SHP77 treated with DMSO at 0.1 percent for 48 hours (cell line): ENCODE results near the gene ACSL5.
A peak's percentile ranks its signal among the peaks of the same experiment; 100 is the strongest.

Experiments used
- DNase-seq: peaks from one replicate; lab custom pipeline; 2025; lab: John Stamatoyannopoulos, UW

The ACSL5 gene

DNA sequence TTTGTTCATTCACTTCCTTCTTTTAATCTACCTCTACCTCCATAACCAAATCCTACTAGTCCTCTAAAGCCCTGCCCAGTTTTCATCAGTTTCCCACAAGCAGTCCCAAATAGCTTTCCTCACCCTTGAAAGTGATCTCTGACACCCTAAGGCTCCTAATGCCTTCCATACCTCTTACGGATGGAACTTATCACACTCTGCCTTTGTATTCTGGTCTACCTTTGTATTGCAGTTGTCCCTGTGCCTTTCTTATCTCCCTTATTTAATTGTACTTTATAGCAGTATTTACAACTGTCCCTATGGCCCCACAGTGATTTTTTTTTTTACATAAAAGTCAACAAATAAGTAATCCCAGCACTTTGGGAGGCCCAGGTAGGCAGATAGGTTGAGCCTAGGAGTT lies 33.8 kb downstream of the ACSL5 start:
- DNase-seq: no peak

DNA sequence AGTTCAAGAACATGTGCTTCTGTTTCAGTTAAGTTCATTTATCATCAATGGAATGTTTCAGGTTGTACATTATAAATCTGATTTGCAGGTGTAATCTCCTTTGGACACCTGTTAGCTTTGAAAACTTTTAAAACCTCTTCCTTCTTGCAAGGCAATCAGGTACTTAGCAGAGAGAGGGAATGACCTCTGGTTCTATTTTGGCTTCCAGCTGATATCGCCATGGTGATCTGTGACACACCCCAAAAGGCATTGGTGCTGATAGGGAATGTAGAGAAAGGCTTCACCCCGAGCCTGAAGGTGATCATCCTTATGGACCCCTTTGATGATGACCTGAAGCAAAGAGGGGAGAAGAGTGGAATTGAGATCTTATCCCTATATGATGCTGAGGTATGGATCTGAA lies 35.4 kb downstream of the ACSL5 start:
- no peak for DNase-seq

DNA sequence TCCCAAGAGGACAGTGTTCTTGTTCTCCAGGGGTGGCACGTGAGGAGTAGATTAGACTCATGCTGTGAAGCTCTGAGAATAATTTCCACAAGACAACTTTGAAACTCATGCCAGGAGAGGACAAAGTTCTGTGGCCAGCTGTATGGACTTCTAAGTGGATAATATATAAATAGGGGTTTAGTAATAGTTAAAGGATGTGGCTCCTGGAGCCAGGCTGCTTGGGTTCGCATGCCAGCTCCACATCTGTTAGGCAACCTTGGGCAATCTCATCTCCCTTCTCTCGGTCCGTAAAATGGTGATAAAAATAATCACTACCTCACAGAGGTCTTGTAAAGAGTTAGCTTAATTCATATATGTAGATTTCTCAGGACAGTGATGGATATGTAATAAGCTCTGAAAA lies 35.8 kb downstream of the ACSL5 start:
- no peak for DNase-seq

DNA sequence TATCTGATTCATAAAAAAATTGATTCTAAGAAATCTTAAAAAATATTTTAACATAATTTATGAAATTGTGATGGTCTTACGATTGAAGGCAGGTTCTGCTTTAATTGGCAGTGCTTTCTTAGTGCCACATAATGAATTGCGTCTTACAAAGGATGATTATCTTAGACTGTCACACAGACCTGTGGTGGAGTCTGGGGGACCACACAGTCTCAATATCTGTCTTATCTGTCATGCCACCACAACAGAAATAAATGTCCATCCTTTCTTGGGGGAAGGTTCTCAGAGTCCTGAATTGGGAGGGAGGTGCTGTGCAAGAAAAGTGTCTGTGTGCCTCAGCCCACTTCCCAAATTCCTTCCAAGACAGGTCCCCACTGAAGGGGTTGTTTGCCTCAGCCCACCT lies 38.8 kb downstream of the ACSL5 start:
- no peak for DNase-seq

DNA sequence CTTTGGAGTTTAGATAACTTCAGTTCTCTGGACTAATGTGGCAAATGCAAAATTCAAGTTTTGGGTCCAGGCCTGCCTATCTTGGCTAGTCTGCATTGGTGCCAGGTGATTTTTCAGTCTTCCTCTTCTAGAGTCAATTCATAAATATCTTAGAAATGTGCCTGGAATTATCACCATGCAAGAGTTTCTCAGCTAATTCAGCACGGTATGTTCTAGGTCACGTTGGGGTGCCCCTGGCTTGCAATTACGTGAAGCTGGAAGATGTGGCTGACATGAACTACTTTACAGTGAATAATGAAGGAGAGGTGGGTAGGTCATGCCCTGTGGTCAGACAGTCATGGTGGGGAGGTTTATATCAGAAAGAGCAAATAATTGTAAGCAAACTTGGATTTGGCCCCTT lies 47.8 kb downstream of the ACSL5 start:
- DNase-seq: no peak

DNA sequence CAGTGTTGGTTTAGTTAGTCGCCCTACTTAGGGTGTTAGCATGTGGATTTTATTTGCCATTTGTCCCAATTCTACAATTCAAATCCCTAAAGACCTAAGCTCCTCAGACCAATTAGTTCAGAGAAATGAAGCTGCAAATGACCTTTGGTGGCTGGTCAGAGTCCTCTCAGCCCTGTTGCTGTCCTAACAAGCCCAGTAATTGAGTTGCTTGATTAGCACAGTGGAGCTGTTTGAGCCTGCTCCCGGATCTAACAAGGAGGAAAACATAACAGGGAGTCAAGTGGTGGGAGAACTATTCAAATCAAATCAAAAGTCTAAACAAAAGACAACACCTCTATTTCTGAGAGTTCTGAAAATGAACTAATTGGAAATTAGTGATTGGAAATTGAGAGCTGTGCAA lies 50.7 kb downstream of the ACSL5 start:
- DNase-seq: no peak

DNA sequence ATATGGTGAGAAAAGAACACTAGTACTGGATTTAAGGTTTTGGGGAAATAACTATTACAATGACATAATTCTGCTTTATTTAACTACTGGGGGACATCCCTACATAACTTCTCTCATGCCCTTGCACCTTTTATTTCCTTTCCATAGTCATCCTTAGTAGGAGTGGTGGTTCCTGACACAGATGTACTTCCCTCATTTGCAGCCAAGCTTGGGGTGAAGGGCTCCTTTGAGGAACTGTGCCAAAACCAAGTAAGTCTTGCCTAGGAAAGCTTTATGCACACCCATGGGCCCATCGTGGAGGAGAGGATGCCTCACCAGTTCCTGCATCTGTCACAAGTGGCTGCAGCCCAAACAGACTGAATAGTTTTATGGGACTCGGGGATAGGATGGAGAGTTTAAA lies 52.2 kb downstream of the ACSL5 start:
- DNase-seq: no peak

DNA sequence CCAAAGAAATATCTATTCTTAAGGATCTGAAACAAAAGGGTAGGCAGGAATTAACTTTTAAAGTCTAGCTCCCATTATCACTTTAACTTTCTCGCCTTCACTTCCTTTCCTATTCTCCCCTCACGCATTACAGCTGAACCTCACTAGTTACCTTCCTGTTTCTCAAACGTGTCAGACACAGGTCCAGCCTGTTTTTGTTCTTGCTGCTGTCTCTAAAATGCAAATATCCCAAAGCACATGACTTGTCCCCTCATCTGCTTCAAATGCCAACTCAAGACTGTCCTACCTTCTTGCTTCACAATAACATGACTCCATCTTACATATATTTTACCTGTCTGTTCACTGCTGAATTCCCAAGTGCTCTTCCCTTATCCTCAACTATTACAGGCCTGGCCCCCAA lies 55.2 kb downstream of the ACSL5 start:
- no peak for DNase-seq

DNA sequence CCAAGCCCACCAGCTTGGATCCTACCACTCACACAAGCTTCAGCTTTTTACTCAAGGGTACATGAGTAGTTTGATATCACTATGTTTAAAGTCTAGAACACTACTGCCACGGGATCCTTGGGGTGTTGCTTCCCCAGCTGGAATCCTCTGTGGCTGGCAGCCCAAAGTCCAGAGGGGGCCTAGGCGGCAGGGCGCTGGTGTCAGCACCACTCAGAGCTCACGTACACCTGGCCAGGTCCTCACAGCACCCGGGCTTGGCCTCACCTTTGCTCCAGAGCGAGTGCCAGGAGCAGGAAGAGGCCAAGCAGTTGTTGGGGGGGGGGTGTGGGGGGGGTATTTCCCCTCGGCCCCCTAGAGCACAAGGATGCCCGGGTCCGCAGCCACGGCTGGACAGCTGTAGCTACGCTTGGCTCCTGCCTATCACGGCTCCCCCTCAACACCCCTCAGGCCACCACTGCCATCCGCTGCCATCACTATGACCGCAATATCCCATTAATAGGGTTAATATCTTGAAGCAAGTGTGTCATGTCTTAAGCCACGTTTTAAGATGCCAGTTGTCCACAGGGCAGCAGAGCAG lies 55.8 kb downstream of the ACSL5 start:
- no peak for DNase-seq

DNA sequence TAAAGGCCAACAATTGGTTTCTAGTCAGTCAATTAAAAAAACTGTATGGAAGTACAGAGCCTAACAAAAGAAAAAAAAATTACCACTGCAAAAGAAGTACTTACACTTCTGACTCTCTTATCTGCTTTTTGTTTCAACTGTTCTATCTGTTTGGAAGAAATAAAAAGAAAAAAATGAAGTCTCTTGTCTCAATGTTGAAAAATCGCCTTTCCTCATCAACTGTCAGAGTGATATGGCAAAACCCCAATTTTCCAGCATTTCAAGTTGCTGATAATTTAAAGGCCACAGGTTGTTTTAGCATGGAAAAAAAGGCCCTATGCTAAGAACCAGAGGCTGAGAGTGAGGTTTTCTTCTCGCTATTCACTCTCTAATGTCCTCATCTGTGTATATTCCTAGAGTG lies 59.2 kb downstream of the ACSL5 start:
- no peak for DNase-seq

DNA sequence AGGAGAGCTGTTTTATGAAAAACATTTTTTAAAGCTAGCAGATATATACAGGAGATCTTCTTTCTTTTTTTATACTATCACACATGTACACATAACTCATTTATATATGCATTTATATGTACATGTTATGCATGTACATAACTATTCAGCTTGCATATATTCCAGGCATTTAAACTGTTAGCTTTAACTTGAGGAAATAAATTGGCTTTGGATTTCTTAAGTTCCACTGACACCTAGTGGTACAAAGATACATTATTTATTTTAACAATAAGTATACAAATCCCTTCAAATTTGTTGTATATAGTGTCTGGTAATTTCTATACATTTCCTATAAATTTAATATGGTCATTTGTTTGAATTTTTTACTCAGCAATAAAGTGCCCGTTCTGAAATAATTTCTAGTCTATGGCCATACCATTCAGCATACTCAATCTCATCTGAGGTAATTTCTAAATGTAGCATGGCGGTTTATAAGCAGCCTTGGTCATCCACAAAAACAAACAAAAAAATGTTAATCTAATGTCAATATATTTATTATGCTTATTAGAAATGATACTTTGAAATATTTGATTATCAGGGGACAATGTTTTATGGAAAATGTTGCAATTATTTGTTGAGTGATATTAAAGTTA lies 61.2 kb downstream of the ACSL5 start:
- no peak for DNase-seq

DNA sequence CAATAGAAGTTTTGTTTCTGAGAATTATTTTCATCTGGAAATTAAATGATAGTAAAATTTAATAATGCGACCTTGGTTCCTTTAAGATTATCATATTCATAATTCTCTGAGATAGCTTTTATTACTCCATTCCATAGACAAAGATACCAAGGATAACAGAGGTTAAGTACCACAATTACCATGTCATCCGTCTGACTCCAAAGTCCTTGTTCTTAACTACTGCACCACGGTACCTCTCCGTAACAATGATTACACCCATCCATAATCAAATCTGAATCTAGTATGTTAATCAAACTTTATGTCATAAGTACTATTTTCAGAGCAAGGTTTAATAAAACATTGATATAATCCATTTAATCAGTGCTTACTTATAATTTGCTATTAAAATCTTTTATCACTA lies 64.4 kb downstream of the ACSL5 start:
- DNase-seq: no peak

DNA sequence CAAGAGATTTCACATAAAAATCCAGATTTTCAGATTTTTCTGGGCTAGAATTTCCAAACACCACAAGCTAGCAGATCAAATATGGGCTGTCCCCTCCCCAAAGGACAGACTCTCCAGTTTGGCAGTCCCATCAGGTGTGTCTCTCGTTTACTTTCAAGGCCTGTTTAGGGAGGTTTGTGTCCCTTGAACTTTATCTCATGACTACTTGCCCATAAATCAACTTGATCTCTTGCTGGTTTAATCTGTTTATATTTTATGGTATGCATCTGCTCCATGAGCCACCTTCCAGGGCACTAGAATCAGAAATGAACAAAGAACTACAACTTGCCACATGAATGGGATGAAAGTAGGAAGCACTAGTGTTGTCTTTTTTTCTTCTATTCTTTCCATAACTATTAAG lies 67.6 kb downstream of the ACSL5 start:
- DNase-seq: no peak

DNA sequence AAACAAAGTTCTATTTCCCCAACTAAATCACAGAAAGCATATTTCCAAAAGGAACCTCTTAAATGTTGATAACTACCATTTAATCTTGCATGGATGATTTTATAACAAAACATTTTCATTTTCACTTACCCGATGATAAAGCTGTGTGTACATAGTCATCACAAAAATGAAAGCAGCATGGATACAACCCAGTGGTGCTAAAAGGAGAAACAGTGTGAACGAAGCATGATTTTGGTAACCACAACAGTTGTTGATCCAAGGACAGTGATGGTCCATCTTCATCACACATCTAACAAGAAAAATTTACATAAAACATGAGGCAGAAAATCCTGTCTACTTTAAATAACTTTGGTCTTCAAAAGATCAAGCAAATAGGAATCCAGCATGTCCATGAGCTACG lies 68.1 kb downstream of the ACSL5 start:
- DNase-seq: no peak

DNA sequence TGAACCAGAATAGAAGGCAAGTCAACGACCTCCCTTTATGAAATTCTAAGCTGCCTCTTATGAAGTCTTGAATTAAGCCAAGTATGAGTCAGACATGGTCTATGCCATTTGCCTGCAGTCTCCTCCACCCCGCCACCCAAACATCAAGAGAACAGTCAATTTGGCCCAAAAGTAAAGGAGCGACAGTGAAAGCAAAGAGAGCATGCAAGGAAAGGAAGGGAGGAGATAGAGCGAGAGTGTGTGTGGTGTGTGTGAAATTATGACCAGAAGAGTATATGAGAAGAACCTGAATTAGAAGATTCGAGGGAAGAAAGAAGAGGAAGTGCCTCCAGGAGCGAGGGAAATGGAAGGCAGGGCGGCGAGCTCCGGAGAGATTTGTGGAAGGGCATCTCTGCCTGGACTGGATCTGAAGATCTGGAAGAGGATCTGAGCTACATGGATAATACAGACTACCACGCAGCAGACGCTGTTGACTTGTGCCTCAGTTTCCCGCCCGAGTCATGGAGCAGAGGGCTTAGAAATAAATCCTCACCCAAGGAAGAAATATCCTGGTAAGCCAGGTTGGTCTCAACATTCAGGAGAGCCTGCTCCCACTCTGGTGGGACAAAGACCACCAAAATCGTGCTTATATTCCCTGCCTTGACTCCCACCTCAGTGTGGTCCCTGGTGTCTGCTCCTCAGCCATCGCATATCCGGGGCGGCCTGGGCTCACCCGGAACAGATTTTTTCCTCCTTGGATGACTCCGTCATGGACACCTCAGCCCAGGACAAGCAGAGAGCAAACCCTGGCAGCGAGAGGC lies 72.3 kb downstream of the ACSL5 start:
- no peak for DNase-seq

DNA sequence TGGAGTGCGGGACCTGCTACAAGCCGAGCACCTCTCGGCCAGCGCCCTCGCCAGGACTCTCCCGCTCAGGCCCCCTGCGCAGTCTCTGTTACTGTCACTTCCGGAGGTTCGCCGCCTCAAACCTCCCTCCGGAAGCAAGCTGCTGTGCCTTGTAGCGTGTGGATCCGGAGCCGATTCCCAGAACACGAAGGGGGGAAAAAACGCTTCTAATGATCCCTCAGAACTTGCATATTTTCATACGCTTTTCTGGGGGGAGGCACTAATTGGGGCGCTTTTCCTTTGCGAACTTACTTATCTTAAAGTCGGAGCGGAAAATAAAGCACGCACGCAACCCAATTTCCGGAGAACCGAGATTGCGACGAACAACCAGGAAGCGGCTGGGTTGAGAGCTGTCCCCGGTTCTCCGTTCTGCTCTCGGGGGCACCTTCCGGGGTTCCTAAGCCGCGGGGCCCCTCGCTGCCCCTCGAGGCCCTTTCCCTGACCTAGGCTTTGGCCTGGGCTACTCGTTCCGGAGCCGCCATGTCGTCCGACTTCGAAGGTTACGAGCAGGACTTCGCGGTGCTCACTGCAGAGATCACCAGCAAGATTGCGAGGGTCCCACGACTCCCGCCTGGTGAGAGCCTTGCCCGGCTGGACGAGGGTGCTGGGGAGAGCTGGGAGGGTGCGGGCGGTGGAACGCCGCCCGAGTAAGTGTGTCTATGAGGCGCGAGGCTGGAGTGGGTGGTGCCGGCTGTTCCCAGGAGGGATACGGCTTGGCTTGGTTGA lies 73.1 kb downstream of the ACSL5 start, which contains the start of the genes VTI1A and ZDHHC6:
TSS of gene VTI1A (plus strand) at position 361 of the 765 bp plus-strand sequence. CDS start at position 520, 159 bp downstream.
TSS of gene ZDHHC6 (minus strand) at position 60 of the 765 bp plus-strand sequence. CDS start 1,478 bp downstream, outside the sequence.
- DNase-seq: peak; percentile 69

DNA sequence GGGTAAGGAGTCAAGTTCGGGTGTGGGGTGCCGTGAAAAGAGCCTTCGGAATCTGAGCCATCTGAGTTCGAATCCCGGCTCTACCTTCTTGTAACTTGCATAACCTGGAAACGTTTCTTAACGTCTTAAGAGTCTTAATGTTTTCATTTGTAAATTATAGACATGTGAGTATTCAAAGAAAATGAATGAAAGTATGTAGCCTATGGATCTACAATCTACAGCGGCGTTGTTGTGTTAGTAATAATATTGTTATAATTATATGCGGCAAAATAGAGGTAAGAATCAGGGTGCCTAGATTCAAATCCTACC lies 73.7 kb downstream of the ACSL5 start:
- DNase-seq: no peak

DNA sequence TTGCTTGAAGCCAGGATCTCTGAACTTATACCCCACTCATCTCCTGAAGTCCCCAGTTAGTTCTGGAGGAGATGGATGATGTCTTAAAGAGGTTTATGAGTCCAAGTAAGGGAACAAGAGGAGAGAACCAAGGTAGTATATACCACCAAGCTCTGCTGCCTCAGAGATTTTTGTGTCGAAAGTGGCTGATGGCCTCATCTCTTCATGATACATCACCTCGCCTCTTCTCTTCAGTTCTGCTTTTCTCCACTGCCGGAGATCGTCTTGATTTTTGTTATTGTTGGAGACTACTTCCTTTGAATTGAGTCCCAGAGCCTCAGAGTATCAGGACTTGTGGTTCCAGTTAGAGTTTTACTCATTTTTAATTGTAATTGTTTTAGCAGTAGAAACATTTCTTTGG lies 75.0 kb downstream of the ACSL5 start:
- no peak for DNase-seq

DNA sequence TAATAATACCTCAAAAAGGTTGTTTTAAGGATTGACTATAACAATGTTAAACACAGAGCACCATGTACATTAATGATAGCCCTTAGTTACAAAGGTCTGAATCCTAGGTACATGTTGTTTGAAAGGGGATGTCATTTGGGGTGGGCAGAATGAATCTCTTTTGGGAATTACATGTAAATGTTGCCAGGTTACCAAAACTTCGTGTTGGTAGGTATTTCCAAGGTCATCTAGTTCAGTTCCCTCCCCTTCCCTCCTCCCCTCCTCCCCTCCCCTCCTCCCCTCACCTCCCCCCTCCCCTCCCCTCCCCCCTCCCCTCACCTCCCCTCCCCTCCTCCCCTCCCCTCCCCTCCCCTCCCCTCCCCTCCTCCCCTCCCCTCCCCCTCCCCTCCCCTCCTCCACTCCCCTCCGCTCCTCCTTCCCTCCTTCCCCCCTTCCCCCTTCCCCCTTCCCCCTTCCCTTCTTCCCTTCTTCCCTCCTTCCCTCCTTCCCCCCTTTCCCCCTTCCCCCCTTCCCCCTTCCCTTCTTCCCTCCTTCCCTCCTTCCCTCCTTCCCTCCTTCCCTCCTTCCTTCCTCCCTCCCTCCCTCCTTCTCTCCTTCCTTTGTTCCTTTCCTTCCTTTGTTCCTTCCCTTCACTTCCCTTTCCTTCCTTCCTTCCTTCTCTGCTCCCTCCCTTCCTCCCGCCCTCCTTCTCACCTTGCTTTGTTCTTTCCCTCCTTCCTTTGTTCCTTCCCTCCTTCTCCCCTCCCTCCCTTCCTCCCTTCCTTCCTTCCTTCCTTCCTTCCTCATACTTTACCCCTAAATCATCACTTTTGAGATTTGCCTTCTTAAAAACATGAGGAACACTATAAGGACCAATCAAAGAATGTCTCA lies 81.2 kb downstream of the ACSL5 start:
- no peak for DNase-seq

DNA sequence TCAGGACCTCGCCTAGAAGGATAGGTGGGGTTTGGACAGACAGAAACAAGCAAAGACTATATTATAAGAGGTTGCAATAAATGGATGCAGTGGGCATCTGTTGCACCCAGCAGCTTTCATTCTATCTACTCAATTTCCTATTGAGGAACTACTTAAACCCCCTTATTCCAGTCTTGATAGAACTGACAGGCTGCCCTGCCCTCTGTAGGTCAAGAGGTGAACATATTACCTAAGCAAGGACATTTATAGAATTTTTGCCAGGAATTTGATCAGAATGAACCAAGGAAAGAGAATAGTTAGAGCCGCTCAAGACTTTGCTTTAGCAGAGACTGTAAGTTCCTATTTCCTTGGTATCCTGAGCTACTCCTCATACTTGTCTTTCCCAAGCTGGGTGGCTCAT lies 82.6 kb downstream of the ACSL5 start:
- DNase-seq: no peak

DNA sequence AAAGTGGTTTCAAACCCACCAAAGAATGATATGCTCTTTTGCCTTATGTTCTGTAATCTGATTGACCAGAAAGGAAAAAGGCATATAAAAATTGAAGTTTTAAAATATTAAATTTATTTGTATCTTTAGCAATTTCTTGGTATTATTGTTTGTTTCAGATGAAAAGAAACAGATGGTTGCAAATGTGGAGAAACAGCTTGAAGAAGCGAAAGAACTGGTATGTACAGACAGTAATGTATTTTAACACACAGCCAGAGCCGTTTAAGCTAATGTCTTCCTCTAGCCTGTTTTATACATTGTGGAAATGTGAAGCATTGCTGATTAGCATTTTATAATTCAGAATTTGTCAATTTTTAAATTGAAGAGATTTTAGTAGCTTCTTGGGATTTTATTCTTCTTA lies 86.5 kb downstream of the ACSL5 start:
- no peak for DNase-seq
